Nasal cavity respiratory epithelium epithelial cell of viscerocranial mucosa (primary cell): Measurements from ENCODE around the gene OR2AP1. TPM values are rescaled to one million over a fixed set of nuclear protein-coding genes. Genes with fewer than 3 reads are reported as not detected.

Experiments used
- total RNA-seq: library from RNA; depleted of rRNA; stranded (reverse); fragments of >200 nt; gene quantifications from 2 replicates; pipeline ENCODE4 v1.2.3, GENCODE V29; 2014

OR2AP1 gene
- not detected in 2 replicates for total RNA-seq

GRCh38 chr12:55572168-55572567, at the start of gene OR2AP1:
TSS of gene OR2AP1 (plus strand) at chr12:55572468. CDS start at chr12:55574415, 1,947 bp downstream.

GRCh38 chr12:55549302-55549701, 23.0 kb upstream of the OR2AP1 start, which contains the start of gene OR6C4:
TSS of gene OR6C4 (plus strand) at chr12:55549602. CDS start at chr12:55551227, 1,625 bp downstream.

Other genes with a start within 250 kb of the OR2AP1 start
- not detected in 2 replicates for gene OR6C3, start 241.7 kb upstream of the OR2AP1 start, total RNA-seq
- gene OR6C75, start 209.5 kb upstream of the OR2AP1 start, total RNA-seq: not detected in 2 replicates
- not detected in 2 replicates for gene OR6C65, start 171.9 kb upstream of the OR2AP1 start, total RNA-seq
- not detected in 2 replicates for gene OR6C76, start 146.2 kb upstream of the OR2AP1 start, total RNA-seq
- not detected in 2 replicates for gene OR6C2, start 128.4 kb upstream of the OR2AP1 start, total RNA-seq
- not detected in 2 replicates for gene OR6C70, start 102.3 kb upstream of the OR2AP1 start, total RNA-seq
- gene OR6C68, start 80.1 kb upstream of the OR2AP1 start, total RNA-seq: not detected in 2 replicates
- not detected in 2 replicates for gene OR6C4, start 22.9 kb upstream of the OR2AP1 start, total RNA-seq
- gene OR10P1, start 64.4 kb downstream of the OR2AP1 start, total RNA-seq: not detected in 2 replicates
- 0.34 and 1.2 TPM in 2 replicates for gene ITGA7, start 135.4 kb downstream of the OR2AP1 start, total RNA-seq
- 36.6 and 40.0 TPM in 2 replicates for gene BLOC1S1, start 143.6 kb downstream of the OR2AP1 start, total RNA-seq
- gene RDH5, start 147.9 kb downstream of the OR2AP1 start, total RNA-seq: 0.85 and 1.0 TPM in 2 replicates
- 605 and 1,092 TPM in 2 replicates for gene CD63, start 156.5 kb downstream of the OR2AP1 start, total RNA-seq
- gene GDF11, start 170.7 kb downstream of the OR2AP1 start, total RNA-seq: 0.34 and 1.3 TPM in 2 replicates
- gene SARNP, start 245.3 kb downstream of the OR2AP1 start, total RNA-seq: 79.6 and 88.2 TPM in 2 replicates
- 35.2 and 37.4 TPM in 2 replicates for gene ORMDL2, start 245.6 kb downstream of the OR2AP1 start, total RNA-seq